NCI-H2107 treated with DMSO at 0.1 percent for 48 hours (cell line): ENCODE data around the gene ENOSF1.

Source experiments
- DNase-seq: peaks from one replicate; lab custom pipeline; 2025; ENCODE audit not compliant: unreplicated experiment; lab: John Stamatoyannopoulos, UW

Gene ENOSF1

DNA sequence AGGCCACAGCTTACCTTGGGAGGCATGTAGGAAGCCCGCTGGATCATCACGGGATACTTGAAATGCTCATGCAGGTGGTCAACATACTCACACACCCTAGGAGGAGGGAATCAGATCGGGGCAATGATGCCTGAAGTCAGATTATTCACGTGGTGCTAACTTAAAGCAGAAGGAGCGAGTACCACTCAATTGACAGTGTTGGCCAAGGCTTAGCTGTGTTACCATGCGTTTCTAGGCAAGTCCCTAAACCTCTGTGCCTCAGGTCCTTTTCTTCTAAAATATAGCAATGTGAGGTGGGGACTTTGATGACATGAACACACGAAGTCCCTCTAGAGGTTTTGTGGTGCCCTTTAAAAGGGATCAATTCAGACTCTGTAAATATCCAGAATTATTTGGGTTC lies 37.1 kb downstream of the ENOSF1 start:
- no peak for DNase-seq

DNA sequence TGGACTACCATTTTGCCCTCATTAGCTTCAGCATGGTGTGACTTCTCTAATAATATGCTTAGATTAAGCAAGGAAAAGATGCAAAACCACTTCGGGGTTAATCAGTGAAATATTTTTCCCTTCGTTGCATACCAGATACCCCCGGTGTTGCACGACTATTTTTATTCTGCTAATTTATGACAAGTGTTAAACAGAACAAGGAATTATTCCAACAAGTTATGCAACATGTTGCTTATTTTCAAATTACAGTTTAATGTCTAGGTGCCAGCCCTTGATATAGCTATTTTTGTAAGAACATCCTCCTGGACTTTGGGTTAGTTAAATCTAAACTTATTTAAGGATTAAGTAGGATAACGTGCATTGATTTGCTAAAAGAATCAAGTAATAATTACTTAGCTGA lies 38.7 kb downstream of the ENOSF1 start:
- DNase-seq, result no peak

DNA sequence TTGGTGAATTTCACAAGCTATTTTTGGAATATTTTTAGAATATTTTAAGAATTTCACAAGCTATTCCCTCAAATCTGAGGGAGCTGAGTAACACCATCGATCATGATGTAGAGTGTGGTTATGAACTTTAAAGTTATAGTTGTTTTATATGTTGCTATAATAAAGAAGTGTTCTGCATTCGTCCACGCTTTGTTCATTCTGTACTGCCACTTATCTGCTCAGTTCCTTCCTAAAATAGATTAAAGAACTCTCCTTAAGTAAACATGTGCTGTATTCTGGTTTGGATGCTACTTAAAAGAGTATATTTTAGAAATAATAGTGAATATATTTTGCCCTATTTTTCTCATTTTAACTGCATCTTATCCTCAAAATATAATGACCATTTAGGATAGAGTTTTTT lies 39.1 kb downstream of the ENOSF1 start:
- no peak for DNase-seq

DNA sequence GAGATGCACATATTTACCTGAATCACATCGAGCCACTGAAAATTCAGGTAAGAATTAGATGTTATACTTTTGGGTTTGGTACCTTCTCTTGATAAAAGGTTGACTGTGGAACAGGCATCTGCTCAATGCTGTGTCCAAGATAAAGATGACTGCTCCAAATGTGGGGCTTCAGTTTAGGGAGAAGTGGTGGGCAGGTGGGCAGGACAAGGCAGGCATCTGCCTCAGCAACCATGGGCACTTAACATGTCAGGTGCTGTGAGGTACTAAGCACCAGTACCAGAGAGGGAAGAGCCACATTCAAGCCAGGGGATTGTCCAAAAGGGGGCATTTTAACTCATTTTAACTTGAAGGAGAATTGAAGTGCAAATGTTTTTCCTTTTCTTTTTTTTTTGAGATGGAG lies 41.0 kb downstream of the ENOSF1 start:
- no peak for DNase-seq

DNA sequence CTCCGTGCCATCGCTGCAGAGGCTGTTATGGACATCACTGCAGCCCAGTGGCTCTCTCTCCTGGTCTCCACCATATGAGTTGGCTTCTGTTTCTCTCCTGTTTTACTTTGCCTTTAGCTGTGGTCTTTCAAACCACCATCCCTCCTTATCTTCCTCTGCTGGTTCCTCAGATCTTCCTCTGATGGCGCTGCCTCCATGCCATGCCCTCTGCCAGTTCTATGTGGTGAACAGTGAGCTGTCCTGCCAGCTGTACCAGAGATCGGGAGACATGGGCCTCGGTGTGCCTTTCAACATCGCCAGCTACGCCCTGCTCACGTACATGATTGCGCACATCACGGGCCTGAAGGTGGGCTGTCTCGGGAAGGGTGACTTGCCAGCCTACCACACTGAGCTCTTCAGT lies 41.9 kb downstream of the ENOSF1 start:
- no peak for DNase-seq

DNA sequence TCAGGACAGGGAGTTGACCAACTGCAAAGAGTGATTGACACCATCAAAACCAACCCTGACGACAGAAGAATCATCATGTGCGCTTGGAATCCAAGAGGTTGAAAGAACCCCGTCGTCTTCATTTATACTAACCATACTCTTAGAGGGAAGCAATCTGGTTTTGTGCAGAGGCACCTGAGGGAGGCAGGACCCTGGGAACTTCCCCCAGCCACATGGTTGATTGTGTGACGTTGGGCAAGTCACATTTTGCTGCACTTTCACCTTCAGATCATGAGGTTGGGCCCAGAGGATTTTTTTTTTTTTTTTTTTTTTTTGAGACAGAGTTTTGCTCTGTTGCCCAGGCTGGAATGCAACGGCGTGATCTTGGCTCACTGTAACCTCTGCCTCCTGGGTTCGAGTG lies 43.4 kb downstream of the ENOSF1 start:
- no peak for DNase-seq

DNA sequence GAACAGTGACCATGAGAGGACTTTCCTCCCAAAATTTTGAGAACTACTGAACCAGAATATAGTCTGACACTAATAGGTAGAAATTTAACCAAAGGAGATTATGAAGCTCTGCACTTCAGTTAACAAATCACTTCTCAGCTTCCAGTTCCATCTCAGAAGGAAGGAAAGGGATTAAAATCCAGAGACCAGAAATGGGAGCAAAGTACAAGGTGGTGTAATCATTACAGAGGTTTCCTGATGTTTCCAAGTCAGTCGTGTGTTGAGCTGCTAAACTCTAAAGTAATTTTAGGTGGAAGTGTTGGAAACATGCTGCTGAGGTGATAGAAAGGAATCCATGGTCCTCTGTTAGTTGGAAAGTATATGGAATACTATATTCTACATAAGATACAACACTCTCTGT lies 44.2 kb downstream of the ENOSF1 start:
- no peak for DNase-seq

DNA sequence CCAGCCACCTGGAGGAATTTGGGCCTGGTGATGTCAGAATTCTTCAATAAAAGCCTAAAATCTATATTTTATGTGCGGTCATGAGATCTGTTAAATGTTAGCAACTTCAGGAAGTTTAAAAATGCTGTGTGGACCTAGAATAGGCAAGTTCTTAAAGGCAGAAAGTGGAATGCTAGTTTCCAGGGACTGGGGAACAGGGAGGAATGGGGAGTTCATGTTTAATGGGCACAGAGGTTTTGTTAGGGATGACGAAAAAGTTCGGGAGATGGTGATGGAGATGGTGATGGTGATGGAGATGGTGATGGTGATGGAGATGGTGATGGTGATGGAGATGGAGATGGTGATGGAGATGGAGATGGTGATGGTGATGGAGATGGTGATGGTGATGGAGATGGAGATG lies 45.8 kb downstream of the ENOSF1 start:
- DNase-seq, result no peak

DNA sequence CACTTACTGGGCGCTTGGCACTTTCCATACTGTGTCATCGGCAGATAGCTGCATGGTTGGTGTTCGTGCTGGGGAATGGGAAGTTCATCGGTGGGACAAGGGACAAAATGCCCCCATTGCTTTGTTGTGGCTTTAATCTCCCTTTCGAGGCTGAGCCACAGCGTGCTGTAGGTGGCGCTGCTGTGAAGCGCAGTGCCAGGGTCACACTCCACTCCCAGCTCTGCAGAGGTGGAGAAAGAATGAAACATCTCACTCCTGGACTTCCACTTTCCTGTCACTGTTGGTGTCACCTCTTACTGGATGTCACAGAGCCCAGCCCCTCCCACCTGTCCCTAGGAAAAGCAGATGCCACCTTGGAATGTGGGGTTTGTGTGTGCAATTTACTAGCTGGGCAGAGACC lies 46.3 kb downstream of the ENOSF1 start:
- DNase-seq, result no peak

DNA sequence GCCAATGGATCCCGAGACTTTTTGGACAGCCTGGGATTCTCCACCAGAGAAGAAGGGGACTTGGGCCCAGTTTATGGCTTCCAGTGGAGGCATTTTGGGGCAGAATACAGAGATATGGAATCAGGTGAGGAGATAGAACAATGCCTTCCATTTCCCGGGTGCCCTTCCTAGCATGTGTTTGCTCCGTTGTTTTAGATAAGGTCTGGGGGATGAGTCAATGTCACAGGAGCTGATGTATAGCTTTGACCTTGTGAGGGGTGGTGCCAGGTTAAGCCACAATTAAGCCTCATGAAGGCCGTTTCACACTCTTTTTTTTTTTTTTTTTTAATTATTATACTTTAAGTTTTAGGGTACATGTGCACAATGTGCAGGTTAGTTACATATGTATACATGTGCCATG lies 50.2 kb downstream of the ENOSF1 start:
- DNase-seq, result no peak

DNA sequence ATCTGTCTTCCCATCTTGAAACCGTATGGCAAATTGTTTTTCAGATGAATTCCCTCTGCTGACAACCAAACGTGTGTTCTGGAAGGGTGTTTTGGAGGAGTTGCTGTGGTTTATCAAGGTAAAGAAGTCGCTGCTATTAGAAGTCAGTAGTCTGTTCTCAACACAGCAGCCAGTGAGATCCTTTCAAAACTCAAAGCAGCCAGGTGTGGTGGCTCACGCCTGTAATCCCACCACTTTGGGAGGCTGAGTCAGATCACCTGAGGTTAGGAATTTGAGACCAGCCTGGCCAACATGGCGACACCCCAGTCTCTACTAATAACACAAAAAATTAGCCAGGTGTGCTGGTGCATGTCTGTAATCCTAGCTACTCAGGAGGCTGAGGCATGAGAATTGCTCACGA lies 52.8 kb downstream of the ENOSF1 start:
- no peak for DNase-seq

DNA sequence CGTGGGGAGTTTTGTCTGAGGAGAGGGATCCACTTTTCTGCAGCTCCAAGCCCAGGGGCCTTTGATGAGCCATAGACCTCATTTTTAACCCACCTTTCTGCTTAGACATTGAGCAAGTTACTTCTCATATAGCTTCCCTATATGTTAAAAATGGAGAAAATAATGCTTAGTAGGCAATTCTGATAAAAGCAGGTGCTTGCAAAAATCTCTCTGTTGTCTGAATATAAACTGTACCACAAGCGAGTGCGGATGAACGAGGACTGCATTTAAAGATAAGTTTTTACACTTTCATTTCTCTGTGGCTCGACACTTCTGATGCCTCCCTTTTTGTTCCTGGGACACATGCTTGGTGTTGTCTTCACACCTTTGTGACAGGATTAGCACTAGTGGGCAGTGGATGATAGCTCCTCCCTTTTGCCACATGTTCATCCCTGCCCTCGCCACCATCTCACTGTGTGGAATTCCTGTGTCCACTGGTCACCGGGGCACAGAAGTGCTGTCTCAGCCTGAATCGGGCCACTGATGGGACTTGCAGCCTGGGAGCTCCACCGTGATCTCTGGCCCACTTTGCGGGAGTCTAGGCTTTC lies 53.4 kb downstream of the ENOSF1 start:
- no peak for DNase-seq

DNA sequence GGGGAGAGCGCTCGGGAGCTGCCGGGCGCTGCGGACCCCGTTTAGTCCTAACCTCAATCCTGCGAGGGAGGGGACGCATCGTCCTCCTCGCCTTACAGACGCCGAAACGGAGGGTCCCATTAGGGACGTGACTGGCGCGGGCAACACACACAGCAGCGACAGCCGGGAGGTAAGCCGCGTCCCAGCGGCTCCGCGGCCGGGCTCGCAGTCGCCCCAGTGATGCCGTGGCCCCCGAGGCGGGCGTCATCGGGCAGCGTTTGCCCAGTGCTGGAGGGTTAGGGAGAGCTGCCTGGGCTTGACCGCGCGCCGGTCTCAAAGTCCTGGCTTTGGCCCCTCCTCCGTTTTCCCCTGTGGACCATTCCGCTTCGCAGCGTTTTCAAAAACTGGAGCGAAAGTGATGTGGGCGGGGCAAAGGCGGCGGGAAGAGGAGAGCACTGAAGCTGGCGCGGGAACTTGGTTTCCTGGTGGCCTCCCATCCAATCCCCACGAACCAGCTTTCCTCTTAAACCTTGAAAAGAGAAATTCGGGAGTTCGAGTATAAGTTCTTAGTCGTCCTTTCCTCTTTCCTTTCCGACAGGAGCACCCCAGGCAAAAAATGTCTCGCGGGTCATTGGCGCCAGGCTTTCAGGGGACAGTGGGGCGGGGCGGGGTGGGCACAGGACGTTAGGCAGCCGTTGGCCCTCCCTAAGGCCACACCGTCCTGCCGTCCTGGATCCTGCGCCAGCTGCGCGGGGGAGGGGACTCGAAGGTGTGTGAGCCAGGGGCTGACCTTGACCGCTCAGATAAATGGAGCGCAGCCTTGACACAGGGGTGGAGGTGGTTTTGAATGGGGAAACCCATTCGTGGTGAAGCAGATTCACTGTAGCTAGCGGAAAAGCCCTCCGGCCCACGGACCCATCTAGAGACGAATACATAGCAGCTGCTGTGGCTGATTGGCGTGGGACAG lies 54.2 kb downstream of the ENOSF1 start:
- peak; percentile 34 for DNase-seq

DNA sequence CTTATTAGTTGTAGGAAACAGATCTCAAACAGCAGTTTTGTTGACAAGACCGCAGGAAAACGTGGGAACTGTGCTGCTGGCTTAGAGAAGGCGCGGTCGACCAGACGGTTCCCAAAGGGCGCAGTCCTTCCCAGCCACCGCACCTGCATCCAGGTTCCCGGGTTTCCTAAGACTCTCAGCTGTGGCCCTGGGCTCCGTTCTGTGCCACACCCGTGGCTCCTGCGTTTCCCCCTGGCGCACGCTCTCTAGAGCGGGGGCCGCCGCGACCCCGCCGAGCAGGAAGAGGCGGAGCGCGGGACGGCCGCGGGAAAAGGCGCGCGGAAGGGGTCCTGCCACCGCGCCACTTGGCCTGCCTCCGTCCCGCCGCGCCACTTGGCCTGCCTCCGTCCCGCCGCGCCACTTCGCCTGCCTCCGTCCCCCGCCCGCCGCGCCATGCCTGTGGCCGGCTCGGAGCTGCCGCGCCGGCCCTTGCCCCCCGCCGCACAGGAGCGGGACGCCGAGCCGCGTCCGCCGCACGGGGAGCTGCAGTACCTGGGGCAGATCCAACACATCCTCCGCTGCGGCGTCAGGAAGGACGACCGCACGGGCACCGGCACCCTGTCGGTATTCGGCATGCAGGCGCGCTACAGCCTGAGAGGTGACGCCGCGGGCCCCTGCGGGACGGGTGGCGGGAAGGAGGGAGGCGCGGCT lies 55.0 kb downstream of the ENOSF1 start, which contains the start of gene TYMS:
TSS of gene TYMS (plus strand) at position 343 of the 690 bp plus-strand sequence. CDS start at position 433, 90 bp downstream.
- DNase-seq, result peak; percentile 51

DNA sequence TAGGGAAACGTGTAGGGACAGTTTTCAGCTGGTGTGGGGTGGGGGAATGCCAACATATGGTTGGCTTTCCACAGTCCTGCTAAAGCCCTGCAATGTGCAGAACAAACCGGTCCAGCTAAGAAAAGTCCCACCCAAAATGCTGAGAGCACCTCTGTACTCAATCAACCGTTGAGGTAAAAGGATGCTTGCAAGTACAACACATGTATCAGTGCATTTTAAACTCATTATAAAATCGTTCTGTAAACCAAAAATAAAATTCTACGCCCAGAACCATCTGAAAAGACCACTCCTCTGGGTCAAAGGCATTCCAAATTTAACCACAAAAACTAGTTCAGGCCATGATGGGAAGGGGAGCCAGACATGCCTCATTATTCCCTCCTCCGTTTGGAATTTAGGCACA lies 57.0 kb downstream of the ENOSF1 start:
- DNase-seq, result no peak

DNA sequence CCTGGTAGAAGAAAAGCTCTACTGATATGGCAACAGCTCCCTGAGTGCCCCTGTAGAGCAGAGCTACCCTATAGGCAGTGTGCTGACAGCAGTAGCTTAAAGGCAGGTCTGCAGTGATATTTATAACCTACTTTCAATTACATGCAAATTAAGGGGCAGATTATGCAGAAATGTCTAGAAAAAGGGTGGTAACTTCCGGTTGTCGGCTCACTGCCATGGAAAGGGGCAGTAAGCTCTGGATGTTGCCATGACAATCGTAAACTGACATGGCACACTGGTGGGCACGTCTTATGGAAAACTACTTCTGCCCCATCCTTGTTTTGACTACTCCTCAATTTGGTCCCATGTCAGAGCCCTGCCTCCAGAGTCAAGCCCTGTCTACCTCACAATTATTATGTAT lies 57.8 kb downstream of the ENOSF1 start:
- DNase-seq, result no peak

DNA sequence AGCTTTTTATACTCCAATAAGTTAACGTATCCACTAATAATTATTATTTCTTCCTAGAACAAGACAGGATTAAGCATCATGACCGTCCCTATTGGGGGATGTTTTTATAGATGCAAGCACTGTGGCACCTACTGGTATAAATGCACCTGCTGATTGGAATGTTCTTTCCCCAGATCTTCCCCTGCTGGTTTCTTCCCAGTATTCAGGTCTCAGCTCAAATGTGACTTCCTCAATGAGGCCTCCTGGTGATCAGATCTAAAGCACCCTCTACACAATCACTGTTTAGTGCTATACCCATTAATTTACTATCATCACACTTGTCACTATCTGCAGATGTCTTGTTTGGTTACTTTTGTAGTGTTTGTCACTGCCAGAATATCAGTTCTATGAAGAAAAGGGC lies 58.9 kb downstream of the ENOSF1 start:
- DNase-seq, result no peak

DNA sequence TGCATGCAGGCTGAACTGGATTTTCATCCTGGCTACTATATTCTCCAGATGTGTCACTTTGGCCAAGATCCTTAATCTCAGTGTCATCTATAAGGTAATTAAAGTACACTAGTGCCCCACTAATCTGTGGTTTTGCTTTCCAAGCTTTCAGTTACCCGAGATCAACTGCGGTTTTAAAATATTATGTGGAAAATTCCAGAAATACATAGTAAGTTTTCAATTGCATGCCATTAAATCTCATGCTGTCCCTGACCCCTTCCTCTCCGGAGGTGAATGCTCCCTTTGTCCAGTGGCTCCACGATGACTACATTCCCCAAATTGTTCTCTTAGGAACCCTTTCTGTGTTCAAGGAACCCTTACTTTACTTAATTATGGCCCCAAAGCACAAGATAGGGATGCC lies 60.3 kb downstream of the ENOSF1 start:
- DNase-seq, result no peak

DNA sequence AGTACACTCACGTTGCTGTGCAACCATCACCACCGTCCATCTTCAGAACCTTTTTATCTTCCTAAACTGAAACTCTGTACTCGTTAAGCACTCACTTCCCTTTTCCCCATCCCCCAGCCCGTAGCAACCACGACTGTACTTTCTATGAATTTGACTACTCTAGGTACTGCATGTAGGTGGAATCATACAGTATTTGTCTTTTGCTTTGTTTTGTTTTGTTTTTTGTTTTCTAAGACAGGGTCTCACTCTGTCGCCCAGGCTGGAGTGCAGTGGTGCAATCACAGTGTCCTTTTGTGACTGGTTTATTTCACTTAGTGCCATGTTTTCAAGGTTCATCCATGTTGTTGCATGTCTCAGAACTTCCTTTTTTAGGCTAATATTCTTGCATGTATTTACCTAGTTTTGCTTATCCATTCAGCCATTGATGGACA lies 62.0 kb downstream of the ENOSF1 start:
- DNase-seq, result no peak

DNA sequence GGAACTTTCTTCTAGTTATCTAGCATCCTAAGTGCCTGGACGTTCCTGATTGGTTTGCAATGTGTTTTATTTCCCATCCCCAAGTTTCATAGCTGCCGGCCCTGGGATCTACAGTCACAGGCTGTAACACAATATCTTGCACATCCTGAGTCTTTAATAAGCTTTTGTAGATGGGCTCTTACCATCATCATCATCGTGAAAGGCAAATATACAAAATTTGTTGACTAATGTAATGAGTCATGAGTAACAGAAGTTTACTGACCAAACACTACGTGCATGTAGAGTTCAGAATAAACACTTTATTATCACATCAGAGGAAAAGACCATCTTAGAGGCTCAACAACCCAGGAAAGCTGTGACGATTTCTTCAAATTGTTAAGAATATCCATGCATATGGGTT lies 63.1 kb downstream of the ENOSF1 start:
- no peak for DNase-seq

DNA sequence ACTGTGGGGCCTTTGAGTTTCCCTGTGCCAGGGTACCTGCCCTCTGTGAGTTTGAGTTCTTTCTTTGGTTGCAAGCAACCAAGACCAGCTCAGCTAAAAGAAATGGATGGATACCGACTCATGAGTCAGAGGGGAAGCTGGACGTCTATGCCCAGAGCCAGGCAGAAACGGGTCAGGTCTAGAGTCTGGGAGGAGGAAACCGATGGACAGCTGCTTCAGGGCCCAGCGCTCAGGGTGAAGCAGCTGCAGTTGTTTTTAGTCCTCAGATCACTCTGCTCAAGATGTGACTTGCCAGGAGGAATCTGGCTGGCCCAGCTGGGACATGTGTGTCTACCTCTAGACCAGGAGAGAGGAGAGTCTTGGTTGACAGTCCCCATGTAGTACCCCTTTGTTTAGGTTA lies 65.1 kb downstream of the ENOSF1 start:
- no peak for DNase-seq
